ENCODE measurements around the gene COLEC12.

The COLEC12 gene

GRCh38 chr18:495017-495416 lies 5.5 kb downstream of the COLEC12 start:
- Histone ChIP-seq H3F3A (ENCODE audit: insufficient read depth) (no peaks in the 10 kb centered on the region), H3K9me3 (ENCODE audit: insufficient read depth, low read length) (no peaks in the 10 kb centered on the region), H3K4me3 (ENCODE audit: insufficient read depth, low read length, poor library complexity, severe bottlenecking) (no peak overlapping the region), H3K27me3 (ENCODE audit: low read length) (no peaks in the 10 kb centered on the region), H2AFZ (ENCODE audit: low read depth, low read length, severe bottlenecking) (no peak overlapping the region), H3K4me2 (ENCODE audit: low read depth, low read length, poor library complexity, severe bottlenecking) (no peak overlapping the region), H3K9ac (ENCODE audit: low read length) (no peak overlapping the region), H3K9me2 (replicated peaks; ENCODE audit: insufficient read depth, low read length) (no peaks in the 10 kb centered on the region), H4K20me1 (ENCODE audit: low read depth, low read length) (no peaks in the 10 kb centered on the region), H3K36me3 (ENCODE audit: low read length) (no peaks in the 10 kb centered on the region), H3K79me2 (ENCODE audit: insufficient read depth, low read length) (no peaks in the 10 kb centered on the region), H3K27ac (ENCODE audit: low read depth, low read length) (no peak overlapping the region)
- no peak for TF ChIP-seq EZH2phosphoT487 (conservative IDR thresholded peaks at IDR 0.05; ENCODE audit: low read length)
- TF ChIP-seq, protein P1, sequence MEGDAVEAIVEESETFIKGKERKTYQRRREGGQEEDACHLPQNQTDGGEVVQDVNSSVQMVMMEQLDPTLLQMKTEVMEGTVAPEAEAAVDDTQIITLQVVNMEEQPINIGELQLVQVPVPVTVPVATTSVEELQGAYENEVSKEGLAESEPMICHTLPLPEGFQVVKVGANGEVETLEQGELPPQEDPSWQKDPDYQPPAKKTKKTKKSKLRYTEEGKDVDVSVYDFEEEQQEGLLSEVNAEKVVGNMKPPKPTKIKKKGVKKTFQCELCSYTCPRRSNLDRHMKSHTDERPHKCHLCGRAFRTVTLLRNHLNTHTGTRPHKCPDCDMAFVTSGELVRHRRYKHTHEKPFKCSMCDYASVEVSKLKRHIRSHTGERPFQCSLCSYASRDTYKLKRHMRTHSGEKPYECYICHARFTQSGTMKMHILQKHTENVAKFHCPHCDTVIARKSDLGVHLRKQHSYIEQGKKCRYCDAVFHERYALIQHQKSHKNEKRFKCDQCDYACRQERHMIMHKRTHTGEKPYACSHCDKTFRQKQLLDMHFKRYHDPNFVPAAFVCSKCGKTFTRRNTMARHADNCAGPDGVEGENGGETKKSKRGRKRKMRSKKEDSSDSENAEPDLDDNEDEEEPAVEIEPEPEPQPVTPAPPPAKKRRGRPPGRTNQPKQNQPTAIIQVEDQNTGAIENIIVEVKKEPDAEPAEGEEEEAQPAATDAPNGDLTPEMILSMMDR (IDR thresholded peaks at IDR 0.05; ENCODE audit: insufficient read depth, low read length, poor library complexity, severe bottlenecking), result no peak

DNA sequence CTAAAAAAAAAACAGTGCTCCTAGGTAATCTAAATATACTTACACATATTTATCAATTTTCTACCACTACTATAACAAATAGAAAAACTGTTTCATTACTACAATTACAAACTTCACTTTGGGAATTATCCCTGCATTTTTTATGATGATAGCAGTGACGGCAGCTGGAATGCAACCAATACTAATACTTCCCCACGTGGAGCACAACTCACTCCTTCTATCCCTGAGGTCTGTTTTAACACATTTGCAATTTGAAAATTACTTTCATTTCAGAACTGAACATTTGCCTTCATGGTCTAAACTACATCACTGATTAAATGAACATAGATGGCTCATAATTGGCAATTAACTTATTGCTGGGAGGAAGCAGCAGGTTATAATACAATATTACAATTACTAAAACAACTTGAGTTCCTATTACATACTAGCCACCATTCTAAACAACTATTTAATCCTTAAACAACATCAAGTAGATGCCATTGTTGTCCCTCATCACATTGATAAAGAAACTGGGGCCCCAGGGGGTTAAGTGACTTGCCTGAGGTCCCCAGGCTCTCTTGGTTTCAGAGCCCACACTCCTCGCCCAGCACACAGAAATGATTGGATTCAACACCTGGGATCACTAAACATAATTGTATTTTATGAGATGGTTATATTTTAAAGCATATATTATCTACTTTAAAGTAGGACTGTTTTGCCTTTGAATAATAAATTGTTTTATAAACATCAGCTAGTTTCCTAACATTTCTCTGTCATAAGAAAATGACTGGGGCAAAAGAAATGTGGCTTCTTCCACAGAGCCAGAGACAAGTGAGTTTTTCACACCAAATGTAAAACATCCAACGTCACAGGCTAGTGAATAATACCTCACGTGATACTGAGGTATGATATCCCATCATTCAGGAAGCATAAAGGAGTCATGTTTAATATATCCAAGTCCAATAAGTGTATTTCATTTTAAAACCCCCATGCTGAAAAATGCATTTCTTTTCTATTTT lies 6.2 kb downstream of the COLEC12 start:
- TF ChIP-seq EZH2phosphoT487 (conservative IDR thresholded peaks at IDR 0.05; ENCODE audit: low read length), result no peak
- TF ChIP-seq, protein P1 (IDR thresholded peaks at IDR 0.05; ENCODE audit: insufficient read depth, low read length, poor library complexity, severe bottlenecking), result no peak
- Histone ChIP-seq H3K9me3 (ENCODE audit: insufficient read depth, low read length) (no peaks in the 10 kb centered on the region), H3K9me2 (replicated peaks; ENCODE audit: insufficient read depth, low read length) (no peaks in the 10 kb centered on the region), H4K20me1 (ENCODE audit: low read depth, low read length) (no peaks in the 10 kb centered on the region), H3K9ac (ENCODE audit: low read length) (no peak overlapping the region), H2AFZ (ENCODE audit: low read depth, low read length, severe bottlenecking) (no peak overlapping the region), H3F3A (ENCODE audit: insufficient read depth) (no peaks in the 10 kb centered on the region), H3K4me3 (ENCODE audit: insufficient read depth, low read length, poor library complexity, severe bottlenecking) (no peak overlapping the region), H3K36me3 (ENCODE audit: low read length) (no peaks in the 10 kb centered on the region), H3K27ac (ENCODE audit: low read depth, low read length) (no peak overlapping the region), H3K79me2 (ENCODE audit: insufficient read depth, low read length) (no peaks in the 10 kb centered on the region), H3K27me3 (ENCODE audit: low read length) (no peaks in the 10 kb centered on the region), H3K4me2 (ENCODE audit: low read depth, low read length, poor library complexity, severe bottlenecking) (no peak overlapping the region)

GRCh38 chr18:492451-492850 lies 8.1 kb downstream of the COLEC12 start:
- H3K4me3 ChIP-seq (ENCODE audit: insufficient read depth, low read length, poor library complexity, severe bottlenecking), result no peak overlapping the region
- H2AFZ ChIP-seq (ENCODE audit: low read depth, low read length, severe bottlenecking), result no peak overlapping the region
- no peaks in the 10 kb centered on the region for H4K20me1 ChIP-seq (ENCODE audit: low read depth, low read length)
- H3K9me3 ChIP-seq (ENCODE audit: insufficient read depth, low read length), result no peaks in the 10 kb centered on the region
- no peak overlapping the region for H3K4me2 ChIP-seq (ENCODE audit: low read depth, low read length, poor library complexity, severe bottlenecking)
- H3K79me2 ChIP-seq (ENCODE audit: insufficient read depth, low read length), result no peaks in the 10 kb centered on the region
- H3K36me3 ChIP-seq (ENCODE audit: low read length), result no peaks in the 10 kb centered on the region
- no peaks in the 10 kb centered on the region for H3K27me3 ChIP-seq (ENCODE audit: low read length)
- H3K9ac ChIP-seq (ENCODE audit: low read length), result no peak overlapping the region
- H3K9me2 ChIP-seq (replicated peaks; ENCODE audit: insufficient read depth, low read length), result no peaks in the 10 kb centered on the region
- H3F3A ChIP-seq (ENCODE audit: insufficient read depth), result no peaks in the 10 kb centered on the region
- no peak for TF ChIP-seq EZH2phosphoT487 (conservative IDR thresholded peaks at IDR 0.05; ENCODE audit: low read length)
- TF ChIP-seq, protein P1 (IDR thresholded peaks at IDR 0.05; ENCODE audit: insufficient read depth, low read length, poor library complexity, severe bottlenecking), result no peak
- no peak overlapping the region for H3K27ac ChIP-seq (ENCODE audit: low read depth, low read length)
